GM12872 (cell line): ENCODE measurements around the gene MMAA.

Experiments
- CTCF ChIP-seq: IDR thresholded peaks from 3 replicates; pipeline ENCODE4 v1.5.1; 2011; ENCODE audit warnings: low read depth, mild to moderate bottlenecking, low read length, moderate library complexity; ENCODE audit not compliant: insufficient read depth

MMAA gene

DNA sequence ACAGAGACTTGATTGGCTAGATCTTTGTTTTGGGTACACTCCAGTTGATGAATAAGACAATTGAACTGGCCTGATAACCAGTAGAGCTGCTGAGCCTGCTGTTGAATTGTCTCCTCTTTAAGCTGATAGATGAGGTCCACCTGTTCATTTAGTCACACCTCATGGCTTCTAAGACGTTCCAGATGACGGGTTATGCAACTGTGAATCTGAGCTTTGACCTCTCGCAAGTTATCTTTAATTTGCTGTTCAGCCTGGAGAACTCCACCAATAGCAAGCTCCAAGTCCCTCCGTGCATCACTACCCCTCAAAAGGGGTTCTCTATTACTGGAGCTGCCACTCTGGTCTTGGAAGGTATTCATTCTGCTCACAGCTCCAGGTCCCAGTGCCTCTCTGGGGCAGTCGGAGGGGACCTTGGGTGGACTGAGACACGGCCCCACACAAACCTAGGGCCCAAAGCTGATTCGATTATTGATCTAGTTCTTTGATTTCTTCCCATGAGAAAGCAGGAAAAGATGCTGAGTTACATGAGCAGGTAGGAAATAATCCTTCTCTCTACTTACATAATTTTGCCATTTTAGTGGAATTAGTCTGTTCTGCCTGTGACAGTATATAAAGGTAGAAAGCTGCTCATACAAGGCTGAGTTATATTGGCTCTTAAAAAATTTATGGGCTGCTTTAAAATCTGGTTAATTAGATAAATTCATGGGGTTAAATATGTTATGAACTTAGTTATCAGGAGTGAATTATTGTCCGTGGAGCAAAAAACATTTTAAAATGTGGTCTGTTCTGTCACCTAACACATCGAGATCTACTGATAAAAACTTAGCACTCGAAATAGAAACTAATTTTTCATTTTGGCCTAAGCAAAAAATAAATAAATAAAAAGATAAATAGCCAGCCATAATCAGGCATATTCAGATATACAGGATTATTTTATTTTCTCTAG is 6.8 kb downstream of the MMAA start:
- no peak for TF ChIP-seq CTCF

DNA sequence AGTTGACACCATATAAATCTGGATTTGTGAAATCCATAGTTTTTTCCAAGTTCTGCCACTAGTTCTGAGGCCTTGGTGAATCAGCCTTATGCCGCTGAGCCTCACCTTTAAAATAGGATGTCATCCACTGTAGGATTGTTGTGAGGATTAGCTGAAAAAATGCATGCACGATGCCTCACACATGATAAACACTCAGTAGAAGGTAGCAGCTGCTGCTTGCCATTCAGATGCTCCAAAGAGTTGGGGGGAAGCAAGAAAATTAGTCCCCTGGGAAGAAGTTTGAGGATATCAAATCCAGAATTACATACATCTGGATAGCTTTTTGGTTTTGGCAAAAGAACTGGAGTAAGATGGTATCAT is 7.4 kb downstream of the MMAA start:
- TF ChIP-seq CTCF = no peak

DNA sequence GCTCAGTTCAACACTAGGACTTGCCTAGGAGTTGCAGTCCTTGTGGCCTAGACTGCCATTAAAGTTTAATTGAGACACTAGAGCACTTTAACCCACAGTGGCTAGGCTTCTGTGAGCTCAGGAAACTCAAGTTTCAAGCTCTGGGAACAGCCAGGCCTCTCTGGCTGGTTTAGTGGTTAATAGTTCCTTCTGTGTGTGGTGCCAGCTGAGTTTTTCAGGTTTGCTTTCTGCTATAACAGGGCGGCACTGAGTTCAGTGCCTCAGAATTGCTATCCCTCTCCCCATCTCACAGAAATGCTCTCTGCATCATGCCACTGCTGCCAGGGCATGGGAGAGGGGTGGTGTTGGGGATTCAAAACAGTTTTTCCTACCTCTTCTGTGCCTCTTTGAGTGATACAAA is 15.9 kb downstream of the MMAA start:
- TF ChIP-seq CTCF = no peak

- no peak for TF ChIP-seq CTCF
Measured at GRCh38 chr4:145635630-145636029, 16.4 kb downstream of the MMAA start.

DNA sequence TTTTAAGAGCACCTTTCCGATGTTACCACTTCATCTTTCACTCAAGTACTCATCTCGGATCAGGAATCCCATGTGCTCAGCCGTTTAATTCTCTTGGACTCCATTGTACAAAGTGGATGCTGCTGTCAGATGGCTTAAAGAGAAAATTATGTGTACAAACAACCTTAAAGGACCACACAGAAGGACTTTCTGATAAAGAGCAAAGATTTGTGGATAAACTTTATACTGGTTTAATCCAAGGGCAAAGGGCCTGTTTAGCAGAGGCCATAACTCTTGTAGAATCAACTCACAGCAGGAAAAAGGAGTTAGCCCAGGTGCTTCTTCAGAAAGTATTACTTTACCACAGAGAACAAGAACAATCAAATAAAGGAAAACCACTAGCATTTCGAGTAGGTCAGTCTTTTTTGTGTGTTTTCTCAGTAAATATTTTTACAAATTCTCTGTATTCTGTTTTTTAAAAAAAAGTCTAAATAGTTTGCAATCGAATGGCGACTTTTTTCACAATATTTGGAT is 20.1 kb downstream of the MMAA start:
- TF ChIP-seq CTCF = no peak

- no peak for TF ChIP-seq CTCF
Measured at GRCh38 chr4:145643295-145643694, 24.1 kb downstream of the MMAA start.

GRCh38 chr4:145644699-145645098 is 25.5 kb downstream of the MMAA start:
- TF ChIP-seq CTCF = no peak
